Sigmoid colon (tissue), 7 donors: Measurements from ENCODE around the gene MMD. TPM values are rescaled to one million over a fixed set of nuclear protein-coding genes. Genes with fewer than 3 reads are reported as not detected.

Experiments
- DNase-seq: peaks from one replicate; pipeline ENCODE4 v3.0.0-alpha.2; 2019
- H3K27ac ChIP-seq, 4 donors: fragments of 200-600 bp; sonication (generic); one replicate each; pipeline ENCODE4 v1.5.1; 2016 to 2019; ENCODE audit warnings: mild to moderate bottlenecking in 1 of 4
- H3K27me3 ChIP-seq, 3 donors: fragments of 200-600 bp; sonication (generic); one replicate each; pipeline ENCODE4 v1.5.1; 2019; ENCODE audit warnings: mild to moderate bottlenecking in 1 of 3
- H3K36me3 ChIP-seq, 4 donors: fragments of 200-600 bp; sonication (generic); one replicate each; pipeline ENCODE4 v1.5.1; 2016 to 2019
- H3K4me1 ChIP-seq, 4 donors: fragments of 200-600 bp; sonication (generic); one replicate each; pipeline ENCODE4 v1.5.1; 2017 to 2019
- H3K4me3 ChIP-seq, 4 donors: fragments of 200-600 bp; sonication (generic); one replicate each; pipeline ENCODE4 v1.5.1; 2017 to 2019; ENCODE audit warnings: mild to moderate bottlenecking in 2 of 4, moderate library complexity in 1 of 4
- H3K9me3 ChIP-seq, 4 donors: fragments of 200-600 bp in 3 of 4; sonication (generic) in 3 of 4; one replicate each; pipeline versions ENCODE4 v1.5.1 to v1.6.1; 2013 to 2019
- CTCF ChIP-seq, 4 experiments: fragments of 450-650 bp in 3 of 4; fragments of 200-600 bp in 1 of 4; IDR thresholded peaks; one replicate each; pipeline ENCODE4 v1.5.1; 2016 to 2019; ENCODE audit warnings: antibody characterized with exemption in 4 of 4, mild to moderate bottlenecking in 3 of 4, moderate library complexity in 2 of 4
- EP300 ChIP-seq, 4 donors: sonication (generic); formaldehyde crosslinking; IDR thresholded peaks; one replicate each; pipeline ENCODE4 v1.6.1; 2017; ENCODE audit warnings: antibody characterized with exemption in 4 of 4
- POLR2A ChIP-seq, 2 donors: fragments of 450-650 bp; IDR thresholded peaks; one replicate each; pipeline ENCODE4 v1.6.1; 2016; ENCODE audit warnings: antibody characterized with exemption in 2 of 2, mild to moderate bottlenecking in 2 of 2, moderate library complexity in 2 of 2
- POLR2AphosphoS5 ChIP-seq, 4 donors: sonication (generic); formaldehyde crosslinking; IDR thresholded peaks; one replicate each; pipeline ENCODE4 v1.6.1; 2017; ENCODE audit warnings: antibody characterized with exemption in 4 of 4
- WGBS, 2 donors: extraction: QIAGEN DNeasy Blood & Tissue Kit; methylation state at CpG; one replicate each; pipeline ENCODE4 v1.1.7; 2013; 5-methylcytosine and 5-hydroxymethylcytosine counted together
- intact Hi-C: fragments of 100-400 bp; cut with DNase I; formaldehyde crosslinking; loops from one replicate; pipeline ENCODE4 v1.15.1; 2023
- polyA plus RNA-seq, 3 donors: library from polyadenylated mRNA; stranded (reverse); fragments of 200-250 nt; gene quantifications; one replicate each; pipeline ENCODE4 v1.2.3, GENCODE V29; 2013
- total RNA-seq, 4 donors: library from RNA; depleted of rRNA; stranded (reverse); fragments of >200 nt; gene quantifications; one replicate each; pipeline ENCODE4 v1.1.0, GENCODE V29; 2016
- donor health status: healthy with polysubstance abuse.
- donor health status: Bipolar disorder and iron deficiency.
- donor health status: healthy.

The MMD gene
- total and polyA plus RNA-seq, 7 donors, result 12.0 to 51.3 (median 26.9) TPM

DNA sequence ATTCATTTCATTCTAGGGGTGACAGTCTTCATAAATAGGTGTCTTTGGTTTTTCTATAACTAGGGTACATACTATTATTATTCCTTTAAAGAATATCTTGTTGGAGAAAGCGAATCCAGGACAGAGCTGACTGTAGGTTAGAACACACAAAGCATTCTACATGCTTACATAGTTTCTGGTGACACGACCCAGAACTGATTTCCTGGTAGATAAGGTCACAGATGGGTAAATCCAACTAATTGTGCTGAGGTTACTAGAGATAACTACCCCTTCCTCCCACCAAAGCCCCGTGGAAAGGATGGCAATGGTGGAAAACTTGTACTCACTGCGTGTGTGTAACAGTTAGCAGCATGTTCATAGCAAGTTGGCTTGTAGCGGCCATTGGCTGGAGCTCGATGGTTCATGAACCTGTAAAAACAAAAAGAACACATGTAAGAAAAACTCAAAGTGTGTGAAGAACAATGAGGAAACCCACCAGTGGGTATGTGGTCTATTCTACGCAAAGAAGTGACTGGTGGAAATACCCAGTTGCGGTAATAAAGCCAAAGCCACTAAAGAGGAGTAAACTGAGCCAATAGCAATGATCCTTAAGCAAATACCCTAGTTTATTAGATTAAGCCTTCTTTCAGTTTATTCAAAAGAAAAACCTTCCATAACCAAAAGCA is 7.7 kb downstream of the MMD start:
- Histone ChIP-seq H3K36me3 (peaks cover 6 to 51% (median 28%) of the 10 kb centered on the region in 4 donors), H3K4me1 (peaks cover 0 to 38% (median 20%) of the 10 kb centered on the region in 4 donors), H3K27me3 (no peaks in the 10 kb centered on the region), H3K4me3 (no peak overlapping the region), H3K9me3 (no peaks in the 10 kb centered on the region), H3K27ac (no peak overlapping the region)
- intact Hi-C loops, result loop anchor here (10.0 kb wide), 1 partner anchor 311 kb away; the partner anchor contains the start of gene TMEM100
- WGBS, 2 donors, result 87 to 92% methylated on average over 8 of the region's 8 CpGs
- no peak for DNase-seq
- TF ChIP-seq POLR2AphosphoS5 (IDR thresholded peaks at IDR 0.05) (no peak), POLR2A (IDR thresholded peaks at IDR 0.05) (no peak), CTCF (IDR thresholded peaks at IDR 0.05) (no peak), EP300 (IDR thresholded peaks at IDR 0.05) (no peak)

- Histone ChIP-seq H3K27me3 (no peaks in the 10 kb centered on the region), H3K36me3 (peaks cover 12 to 76% (median 39%) of the 10 kb centered on the region in 4 donors), H3K4me3 (no peak overlapping the region), H3K9me3 (no peaks in the 10 kb centered on the region), H3K4me1 (peaks cover 0 to 19% (median 12%) of the 10 kb centered on the region in 4 donors), H3K27ac (peak overlapping the region in 2 of 4 donors; percentile 19 to 25)
- intact Hi-C loops, result loop anchor here (10.0 kb wide), 1 partner anchor 313 kb away; the partner anchor contains the start of gene TMEM100
- TF ChIP-seq POLR2AphosphoS5 (IDR thresholded peaks at IDR 0.05) (no peak), CTCF (IDR thresholded peaks at IDR 0.05) (no peak), POLR2A (IDR thresholded peaks at IDR 0.05) (no peak), EP300 (IDR thresholded peaks at IDR 0.05) (no peak)
- WGBS, 2 donors, result 92 to 99% methylated on average over 1 of the region's 1 CpG
- DNase-seq, result no peak
Measured at GRCh38 chr17:55411463-55411855, 10.2 kb downstream of the MMD start.

DNA sequence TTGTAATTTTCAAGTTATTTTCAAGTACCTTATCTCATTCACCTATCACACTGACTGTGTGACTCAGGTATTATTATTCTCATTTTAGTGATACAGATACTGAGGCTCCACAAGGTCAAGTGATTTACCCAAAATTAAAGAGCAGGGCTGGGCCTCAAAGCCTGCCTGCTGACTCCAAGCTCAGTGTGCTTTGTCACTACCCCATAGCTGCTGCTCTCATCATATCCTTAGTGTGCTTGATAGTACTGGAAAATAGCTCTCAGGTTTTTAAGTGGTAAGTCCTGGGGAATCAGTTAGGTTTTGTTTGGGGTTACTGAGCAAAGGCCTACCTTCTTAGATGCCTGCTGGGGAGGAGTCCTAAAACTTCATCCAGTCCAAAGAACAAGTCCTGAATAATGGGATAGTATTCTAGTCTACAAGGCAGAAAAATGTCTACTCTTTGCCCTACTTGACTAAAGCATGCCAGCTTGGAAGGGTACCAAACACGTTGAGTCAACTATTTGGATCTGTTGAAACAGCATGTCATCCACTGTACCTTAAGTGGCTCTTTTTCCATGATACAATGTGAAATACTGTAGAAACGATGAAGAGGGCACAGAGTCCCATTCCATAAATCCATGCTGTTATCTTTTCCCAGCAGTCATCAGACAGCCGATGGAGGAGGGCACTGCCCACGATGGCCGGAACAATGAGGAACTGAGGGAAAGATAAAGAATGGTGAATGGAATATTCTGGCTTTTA is 10.7 kb downstream of the MMD start:
- H3K4me3 ChIP-seq, result no peak overlapping the region
- peaks cover 12 to 82% (median 41%) of the 10 kb centered on the region in 4 donors for H3K36me3 ChIP-seq
- DNase-seq, result no peak
- WGBS, 2 donors, result 90 to 91% methylated on average over 5 of the region's 5 CpGs
- peak overlapping the region in 2 of 4 donors; percentile 19 to 25 for H3K27ac ChIP-seq
- TF ChIP-seq POLR2AphosphoS5 (IDR thresholded peaks at IDR 0.05) (no peak), EP300 (IDR thresholded peaks at IDR 0.05) (no peak), POLR2A (IDR thresholded peaks at IDR 0.05) (no peak), CTCF (IDR thresholded peaks at IDR 0.05) (no peak)
- no peaks in the 10 kb centered on the region for H3K9me3 ChIP-seq
- no peaks in the 10 kb centered on the region for H3K27me3 ChIP-seq
- peaks cover 0 to 13% (median 9%) of the 10 kb centered on the region in 4 donors for H3K4me1 ChIP-seq
- intact Hi-C loops, result loop anchor here (10.0 kb wide), 1 partner anchor 314 kb away; the partner anchor contains the start of gene TMEM100

DNA sequence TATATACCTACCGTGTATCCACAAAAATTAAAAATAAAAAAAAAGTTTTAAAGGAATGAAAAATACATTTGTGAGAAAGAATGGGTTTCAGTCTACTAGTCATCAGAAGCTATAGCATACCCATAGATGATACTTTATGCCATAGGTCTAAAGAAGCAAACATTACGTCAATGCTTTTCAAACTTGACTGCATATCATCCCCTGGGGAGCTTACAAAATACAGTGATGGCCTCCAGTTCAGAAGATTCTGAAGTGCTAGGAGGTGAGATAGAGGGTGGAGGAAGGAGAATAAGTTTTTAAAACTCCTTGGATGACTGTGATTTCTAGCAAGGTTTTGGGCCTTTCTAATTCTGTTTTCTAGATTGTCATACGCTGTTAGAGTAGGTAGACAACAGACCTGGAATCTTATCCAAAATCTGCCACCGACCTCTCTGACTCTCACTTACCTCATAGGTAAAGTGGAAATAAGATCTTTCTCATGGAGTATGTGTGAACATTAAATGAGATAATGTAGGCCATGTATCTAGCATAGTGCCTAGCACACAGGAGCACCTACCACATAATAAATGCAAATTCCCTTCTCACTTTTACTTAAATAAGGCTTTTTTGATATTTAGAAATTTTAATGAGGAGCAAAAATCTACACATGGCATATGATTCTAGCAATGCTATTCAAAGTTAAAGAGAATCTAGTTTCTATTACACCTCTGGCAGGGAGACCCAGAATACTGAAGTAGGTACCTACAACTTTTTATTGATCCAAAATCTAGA is 12.4 kb downstream of the MMD start:
- Histone ChIP-seq H3K27ac (no peak overlapping the region), H3K4me1 (no peaks in the 10 kb centered on the region), H3K9me3 (no peaks in the 10 kb centered on the region), H3K4me3 (no peak overlapping the region), H3K36me3 (peaks cover 16 to 99% (median 48%) of the 10 kb centered on the region in 4 donors), H3K27me3 (no peaks in the 10 kb centered on the region)
- TF ChIP-seq POLR2A (IDR thresholded peaks at IDR 0.05) (no peak), EP300 (IDR thresholded peaks at IDR 0.05) (no peak), CTCF (IDR thresholded peaks at IDR 0.05) (no peak), POLR2AphosphoS5 (IDR thresholded peaks at IDR 0.05) (no peak)
- no peak for DNase-seq
- 93 to 95% methylated on average over 4 of the region's 4 CpGs for WGBS, 2 donors
- intact Hi-C loops, result no loop called here
